Astrocyte (in vitro differentiated cells and primary cell): ENCODE data around the gene CACNB1. TPM values are rescaled to one million over a fixed set of nuclear protein-coding genes. Genes with fewer than 3 reads are reported as not detected.

Experiments
- DNase-seq: peaks from one replicate; pipeline ENCODE4 v3.0.0-alpha.2; 2010; ENCODE audit warnings: low read depth
- FAIRE-seq: peaks from 2 replicates; lab custom pipeline; 2011; peaks lifted over from hg19 to GRCh38; lab: Jason Lieb, UNC
- H2AFZ ChIP-seq: 2 replicates; pipeline ENCODE4 v1.6.0; 2012; ENCODE audit warnings: low read depth, low read length, inconsistent platforms
- H3K27ac ChIP-seq: 2 replicates; pipeline ENCODE4 v1.5.1; 2011; ENCODE audit warnings: low read depth, low read length, inconsistent platforms
- H3K27me3 ChIP-seq: 2 replicates; pipeline ENCODE4 v1.6.0; 2011; ENCODE audit warnings: low read length, inconsistent platforms; ENCODE audit not compliant: insufficient read depth
- H3K36me3 ChIP-seq: 2 replicates; pipeline ENCODE4 v1.5.1; 2011; ENCODE audit warnings: low read length, inconsistent platforms; ENCODE audit not compliant: insufficient read depth
- H3K4me1 ChIP-seq: 2 replicates; pipeline ENCODE4 v1.5.1; 2011; ENCODE audit warnings: low read length, inconsistent platforms; ENCODE audit not compliant: insufficient read depth
- H3K4me2 ChIP-seq: 2 replicates; pipeline ENCODE4 v1.6.0; 2012; ENCODE audit warnings: low read length, inconsistent platforms
- H3K4me3 ChIP-seq: 2 replicates; pipeline ENCODE4 v1.5.1; 2011; ENCODE audit warnings: low read depth, mild to moderate bottlenecking, low read length, inconsistent platforms; ENCODE audit not compliant: insufficient read depth
- H3K79me2 ChIP-seq: 2 replicates; pipeline ENCODE4 v1.6.0; 2012; ENCODE audit warnings: mild to moderate bottlenecking, low read length, inconsistent platforms; ENCODE audit not compliant: insufficient read depth
- H3K9ac ChIP-seq: 2 replicates; pipeline ENCODE4 v1.6.0; 2012; ENCODE audit warnings: mild to moderate bottlenecking, low read length, inconsistent platforms
- H3K9me3 ChIP-seq: 2 replicates; pipeline ENCODE4 v1.5.1; 2012; ENCODE audit warnings: low read depth, mild to moderate bottlenecking, low read length, inconsistent platforms; ENCODE audit not compliant: insufficient read depth
- H4K20me1 ChIP-seq: 2 replicates; pipeline ENCODE4 v1.6.0; 2012; ENCODE audit warnings: low read length, inconsistent platforms; ENCODE audit not compliant: insufficient read depth
- H3K27ac Mint-ChIP-seq: one replicate; pipeline ENCODE4 v1.8.0; 2021; ENCODE audit warnings: mild to moderate bottlenecking, mixed read lengths; ENCODE audit not compliant: unreplicated experiment
- H3K27me3 Mint-ChIP-seq: one replicate; pipeline ENCODE4 v1.8.0; 2021; ENCODE audit warnings: low read depth, mixed read lengths; ENCODE audit not compliant: unreplicated experiment
- H3K36me3 Mint-ChIP-seq: one replicate; pipeline ENCODE4 v1.8.0; 2021; ENCODE audit warnings: low read depth, mixed read lengths; ENCODE audit not compliant: unreplicated experiment
- H3K4me1 Mint-ChIP-seq: one replicate; pipeline ENCODE4 v1.8.0; 2021; ENCODE audit warnings: low read depth, mixed read lengths; ENCODE audit not compliant: unreplicated experiment
- H3K4me3 Mint-ChIP-seq: one replicate; pipeline ENCODE4 v1.8.0; 2021; ENCODE audit warnings: mild to moderate bottlenecking, moderate library complexity, mixed read lengths; ENCODE audit not compliant: unreplicated experiment
- H3K9me3 Mint-ChIP-seq: one replicate; pipeline ENCODE4 v1.8.0; 2021; ENCODE audit warnings: mild to moderate bottlenecking, mixed read lengths; ENCODE audit not compliant: unreplicated experiment
- CTCF ChIP-seq: IDR thresholded peaks from 2 replicates; pipeline ENCODE4 v1.5.1; 2011; ENCODE audit warnings: low read depth, mild to moderate bottlenecking, inconsistent platforms, low read length, moderate library complexity; ENCODE audit not compliant: insufficient read depth
- EZH2 ChIP-seq: IDR thresholded peaks from 2 replicates; pipeline ENCODE4 v1.6.1; 2012; ENCODE audit warnings: mild to moderate bottlenecking, low read length, inconsistent platforms; ENCODE audit not compliant: insufficient read depth
- total RNA-seq: library from RNA; stranded (reverse); gene quantifications from 2 replicates; pipeline ENCODE4 v1.2.1, GENCODE V29; 2021

The CACNB1 gene
- total RNA-seq, 1 donor from 2014 or later = 16.6 TPM

- H3K79me2 ChIP-seq = no peaks in the 10 kb centered on the region
- TF ChIP-seq CTCF (no peak), EZH2 (no peak)
- Mint-ChIP-seq H3K4me3 (no peak overlapping the region), H3K4me1 (peaks cover 2% of the 10 kb centered on the region), H3K36me3 (no peaks in the 10 kb centered on the region), H3K27me3 (peaks cover 6% of the 10 kb centered on the region), H3K27ac (no peak overlapping the region), H3K9me3 (no peaks in the 10 kb centered on the region)
- peaks cover 7% of the 10 kb centered on the region for H3K4me1 ChIP-seq
- H4K20me1 ChIP-seq = peaks cover 4% of the 10 kb centered on the region
- no peak overlapping the region for H3K9ac ChIP-seq
- no peak overlapping the region for H3K27ac ChIP-seq
- no peak overlapping the region for H3K4me3 ChIP-seq
- peaks cover 3% of the 10 kb centered on the region for H3K27me3 ChIP-seq
- FAIRE-seq = no peak
- H3K4me2 ChIP-seq = no peak overlapping the region
- H2AFZ ChIP-seq = no peak overlapping the region
- H3K9me3 ChIP-seq = no peaks in the 10 kb centered on the region
- H3K36me3 ChIP-seq = no peaks in the 10 kb centered on the region
- DNase-seq = no peak
Measured at GRCh38 chr17:39243155-39243554, 45.7 kb upstream of the CACNB1 start.

GRCh38 chr17:39240631-39241030 is 43.2 kb upstream of the CACNB1 start:
- H3K4me2 ChIP-seq = no peak overlapping the region
- Mint-ChIP-seq H3K27ac (no peak overlapping the region), H3K36me3 (no peaks in the 10 kb centered on the region), H3K27me3 (peaks cover 17% of the 10 kb centered on the region), H3K4me3 (no peak overlapping the region), H3K4me1 (peaks cover 2% of the 10 kb centered on the region), H3K9me3 (no peaks in the 10 kb centered on the region)
- peaks cover 7% of the 10 kb centered on the region for H3K4me1 ChIP-seq
- H2AFZ ChIP-seq = no peak overlapping the region
- FAIRE-seq (no peak), DNase-seq (no peak)
- no peak for TF ChIP-seq EZH2
- TF ChIP-seq CTCF = no peak
- H3K4me3 ChIP-seq = no peak overlapping the region
- peaks cover 4% of the 10 kb centered on the region for H4K20me1 ChIP-seq
- H3K79me2 ChIP-seq = no peaks in the 10 kb centered on the region
- no peaks in the 10 kb centered on the region for H3K36me3 ChIP-seq
- no peaks in the 10 kb centered on the region for H3K9me3 ChIP-seq
- peaks cover 3% of the 10 kb centered on the region for H3K27me3 ChIP-seq
- H3K27ac ChIP-seq = no peak overlapping the region
- no peak overlapping the region for H3K9ac ChIP-seq

- FAIRE-seq (no peak), DNase-seq (no peak)
- H3K4me1 Mint-ChIP-seq = peaks cover 2% of the 10 kb centered on the region
- Histone ChIP-seq H3K9me3 (no peaks in the 10 kb centered on the region), H3K4me3 (no peak overlapping the region), H3K79me2 (no peaks in the 10 kb centered on the region), H3K9ac (no peak overlapping the region), H3K27me3 (peaks cover 3% of the 10 kb centered on the region), H3K4me2 (no peak overlapping the region), H3K4me1 (peaks cover 7% of the 10 kb centered on the region), H3K27ac (no peak overlapping the region), H2AFZ (no peak overlapping the region), H3K36me3 (no peaks in the 10 kb centered on the region), H4K20me1 (peaks cover 4% of the 10 kb centered on the region)
- H3K27ac Mint-ChIP-seq = no peak overlapping the region
- H3K27me3 Mint-ChIP-seq = peaks cover 22% of the 10 kb centered on the region
- no peak for TF ChIP-seq EZH2
- TF ChIP-seq CTCF = peak; percentile 7
- H3K4me3 Mint-ChIP-seq = no peak overlapping the region
- no peaks in the 10 kb centered on the region for H3K36me3 Mint-ChIP-seq
- H3K9me3 Mint-ChIP-seq = no peaks in the 10 kb centered on the region
Measured at GRCh38 chr17:39239640-39240314, 42.3 kb upstream of the CACNB1 start.
